ENCODE results near the gene MARVELD3. TPM values are rescaled to one million over a fixed set of nuclear protein-coding genes. Genes with fewer than 3 reads are reported as not detected.

MARVELD3 gene
- total and polyA plus RNA-seq, 9 of the 15 experiments (the other 6 are each of a cell fraction or from before 2014, with no cell fraction given) = 0.03 to 0.07 (median 0.07) TPM; not detected in 6

DNA sequence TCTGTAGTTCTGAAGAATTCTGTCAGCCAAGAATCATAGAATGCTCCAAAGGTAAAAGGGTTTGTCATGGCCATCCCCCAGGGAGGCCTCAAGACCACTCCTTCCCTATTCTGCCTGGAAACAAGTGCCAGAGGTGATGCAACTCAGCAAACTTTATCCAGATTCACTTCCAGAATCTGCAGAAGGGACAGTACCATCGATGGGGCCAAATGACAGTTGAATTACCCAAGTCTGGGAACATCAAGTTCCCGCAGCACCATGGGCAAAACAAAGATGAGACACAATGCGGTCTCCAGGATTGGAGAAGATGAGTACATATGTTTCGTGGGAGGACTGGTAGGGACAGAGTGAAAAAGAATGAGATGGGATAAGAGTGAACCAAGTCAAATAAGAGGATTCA lies 35.4 kb upstream of the MARVELD3 start (continued):
- TF ChIP-seq, protein P1, sequence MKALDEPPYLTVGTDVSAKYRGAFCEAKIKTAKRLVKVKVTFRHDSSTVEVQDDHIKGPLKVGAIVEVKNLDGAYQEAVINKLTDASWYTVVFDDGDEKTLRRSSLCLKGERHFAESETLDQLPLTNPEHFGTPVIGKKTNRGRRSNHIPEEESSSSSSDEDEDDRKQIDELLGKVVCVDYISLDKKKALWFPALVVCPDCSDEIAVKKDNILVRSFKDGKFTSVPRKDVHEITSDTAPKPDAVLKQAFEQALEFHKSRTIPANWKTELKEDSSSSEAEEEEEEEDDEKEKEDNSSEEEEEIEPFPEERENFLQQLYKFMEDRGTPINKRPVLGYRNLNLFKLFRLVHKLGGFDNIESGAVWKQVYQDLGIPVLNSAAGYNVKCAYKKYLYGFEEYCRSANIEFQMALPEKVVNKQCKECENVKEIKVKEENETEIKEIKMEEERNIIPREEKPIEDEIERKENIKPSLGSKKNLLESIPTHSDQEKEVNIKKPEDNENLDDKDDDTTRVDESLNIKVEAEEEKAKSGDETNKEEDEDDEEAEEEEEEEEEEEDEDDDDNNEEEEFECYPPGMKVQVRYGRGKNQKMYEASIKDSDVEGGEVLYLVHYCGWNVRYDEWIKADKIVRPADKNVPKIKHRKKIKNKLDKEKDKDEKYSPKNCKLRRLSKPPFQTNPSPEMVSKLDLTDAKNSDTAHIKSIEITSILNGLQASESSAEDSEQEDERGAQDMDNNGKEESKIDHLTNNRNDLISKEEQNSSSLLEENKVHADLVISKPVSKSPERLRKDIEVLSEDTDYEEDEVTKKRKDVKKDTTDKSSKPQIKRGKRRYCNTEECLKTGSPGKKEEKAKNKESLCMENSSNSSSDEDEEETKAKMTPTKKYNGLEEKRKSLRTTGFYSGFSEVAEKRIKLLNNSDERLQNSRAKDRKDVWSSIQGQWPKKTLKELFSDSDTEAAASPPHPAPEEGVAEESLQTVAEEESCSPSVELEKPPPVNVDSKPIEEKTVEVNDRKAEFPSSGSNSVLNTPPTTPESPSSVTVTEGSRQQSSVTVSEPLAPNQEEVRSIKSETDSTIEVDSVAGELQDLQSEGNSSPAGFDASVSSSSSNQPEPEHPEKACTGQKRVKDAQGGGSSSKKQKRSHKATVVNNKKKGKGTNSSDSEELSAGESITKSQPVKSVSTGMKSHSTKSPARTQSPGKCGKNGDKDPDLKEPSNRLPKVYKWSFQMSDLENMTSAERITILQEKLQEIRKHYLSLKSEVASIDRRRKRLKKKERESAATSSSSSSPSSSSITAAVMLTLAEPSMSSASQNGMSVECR (CRISPR knock-in tag; IDR thresholded peaks at IDR 0.05) = no peak
- TF ChIP-seq FOXK1 (CRISPR knock-in tag; IDR thresholded peaks at IDR 0.05; ENCODE audit: borderline replicate concordance) (no peak), MLLT1 (IDR thresholded peaks at IDR 0.05) (no peak), ZSCAN32 (CRISPR knock-in tag; IDR thresholded peaks at IDR 0.05) (no peak)
- TF ChIP-seq, protein P2, sequence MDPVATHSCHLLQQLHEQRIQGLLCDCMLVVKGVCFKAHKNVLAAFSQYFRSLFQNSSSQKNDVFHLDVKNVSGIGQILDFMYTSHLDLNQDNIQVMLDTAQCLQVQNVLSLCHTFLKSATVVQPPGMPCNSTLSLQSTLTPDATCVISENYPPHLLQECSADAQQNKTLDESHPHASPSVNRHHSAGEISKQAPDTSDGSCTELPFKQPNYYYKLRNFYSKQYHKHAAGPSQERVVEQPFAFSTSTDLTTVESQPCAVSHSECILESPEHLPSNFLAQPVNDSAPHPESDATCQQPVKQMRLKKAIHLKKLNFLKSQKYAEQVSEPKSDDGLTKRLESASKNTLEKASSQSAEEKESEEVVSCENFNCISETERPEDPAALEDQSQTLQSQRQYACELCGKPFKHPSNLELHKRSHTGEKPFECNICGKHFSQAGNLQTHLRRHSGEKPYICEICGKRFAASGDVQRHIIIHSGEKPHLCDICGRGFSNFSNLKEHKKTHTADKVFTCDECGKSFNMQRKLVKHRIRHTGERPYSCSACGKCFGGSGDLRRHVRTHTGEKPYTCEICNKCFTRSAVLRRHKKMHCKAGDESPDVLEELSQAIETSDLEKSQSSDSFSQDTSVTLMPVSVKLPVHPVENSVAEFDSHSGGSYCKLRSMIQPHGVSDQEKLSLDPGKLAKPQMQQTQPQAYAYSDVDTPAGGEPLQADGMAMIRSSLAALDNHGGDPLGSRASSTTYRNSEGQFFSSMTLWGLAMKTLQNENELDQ (CRISPR knock-in tag; IDR thresholded peaks at IDR 0.05; ENCODE audit: borderline replicate concordance) = no peak
